Fibroblast of skin of left quadriceps (primary cell): ENCODE data around the gene IFI30.

Experiments
- DNase-seq, 2 experiments: peaks; one replicate each; pipeline ENCODE4 v3.0.0-alpha.2; 2013; ENCODE audit warnings: low read depth in 2 of 2

IFI30 gene

GRCh38 chr19:18224525-18225354 lies 51.1 kb downstream of the IFI30 start:
- peak; percentile 89 to 91 for DNase-seq

GRCh38 chr19:18225355-18225701 lies 51.7 kb downstream of the IFI30 start:
- no peak for DNase-seq

- DNase-seq = no peak
These were observed 52.3 kb downstream of the IFI30 start, which contains the start of gene PDE4C for GRCh38 chr19:18225702-18226468. Gene PDE4C (minus strand): TSS chr19:18226438. CDS start chr19:18226415, 23 bp downstream.

DNA sequence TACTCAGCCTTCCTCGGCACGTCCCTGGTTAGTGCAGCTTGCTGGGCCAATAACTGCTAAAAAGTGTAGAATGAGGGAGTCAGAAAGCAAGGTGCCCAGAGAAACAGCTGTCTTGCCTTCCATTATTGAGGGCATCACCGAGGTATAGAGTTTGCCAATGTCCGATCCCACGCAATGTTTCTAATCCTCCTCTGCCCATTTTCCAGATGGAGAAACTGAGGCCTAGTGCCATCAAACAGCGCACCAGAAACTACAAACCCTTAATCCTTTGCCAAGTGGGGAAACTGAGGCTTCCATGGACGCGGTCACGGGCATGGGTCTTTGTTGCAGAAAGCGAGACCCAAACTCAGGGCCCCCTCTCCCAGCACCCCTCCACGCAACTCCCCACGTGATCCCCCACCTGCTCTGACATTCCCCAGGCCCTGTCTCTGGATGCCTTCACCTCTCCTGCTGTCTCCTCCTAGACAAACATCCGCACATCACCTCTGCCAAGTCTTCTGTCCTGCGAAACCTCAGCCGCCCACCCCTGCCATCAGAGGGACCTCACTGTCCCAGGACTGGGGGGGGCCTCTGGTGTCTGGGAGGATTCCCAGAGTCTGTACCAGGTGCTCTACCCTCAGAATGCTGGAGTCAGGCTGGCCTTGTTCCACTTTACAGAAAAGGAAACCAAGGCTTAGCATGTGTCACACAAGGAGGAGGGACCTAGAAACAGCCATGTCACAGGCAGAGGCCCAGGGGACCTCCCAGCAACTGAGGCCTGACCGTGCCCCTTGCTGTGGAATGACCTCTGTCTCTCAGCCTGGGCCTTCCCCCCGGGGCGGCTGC lies 53.6 kb downstream of the IFI30 start:
- no peak for DNase-seq
